ENCODE measurements around the gene HOXD3.

The HOXD3 gene

DNA sequence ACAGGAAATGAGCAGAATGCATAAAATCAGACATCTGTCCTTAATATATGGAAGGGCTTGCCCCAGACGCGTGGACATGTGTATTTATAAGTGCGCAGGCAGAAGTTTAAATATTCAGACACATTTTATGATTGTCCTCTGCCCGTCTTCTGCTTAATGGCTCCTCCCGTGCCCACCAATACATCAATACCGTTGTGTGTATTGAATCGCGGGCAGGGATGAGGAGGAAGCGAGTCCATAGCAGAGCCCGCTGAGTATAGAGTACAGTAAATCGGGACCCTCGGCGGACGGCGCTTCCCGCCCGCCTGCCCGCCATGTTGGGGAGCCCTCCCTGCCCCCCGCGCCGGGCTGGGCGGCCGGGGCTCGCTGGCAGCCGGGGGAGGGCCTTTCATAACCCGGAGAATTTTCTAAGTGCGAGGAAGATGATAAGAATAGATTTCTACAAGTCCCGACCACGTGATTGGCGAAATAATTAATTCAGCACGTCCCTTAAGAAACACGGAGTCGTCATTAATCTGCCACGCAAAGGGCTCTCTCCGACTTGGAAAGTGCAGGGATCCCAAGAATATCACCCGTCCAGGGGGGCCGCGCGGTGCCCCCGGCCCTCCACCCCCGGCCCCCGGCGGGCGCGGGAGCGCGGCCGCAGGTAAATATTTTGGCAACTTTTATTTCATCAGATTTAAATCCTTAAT, at the start of gene HOXD3:
Gene HOXD3 (plus strand): TSS at position 501 of the 692 bp plus-strand sequence. CDS start 11,808 bp downstream, outside the sequence.
- no peak within 1 kb of the TSS for H3K4me3 ChIP-seq (ENCODE audit: low read depth, low read length)
- TF ChIP-seq, protein P1, sequence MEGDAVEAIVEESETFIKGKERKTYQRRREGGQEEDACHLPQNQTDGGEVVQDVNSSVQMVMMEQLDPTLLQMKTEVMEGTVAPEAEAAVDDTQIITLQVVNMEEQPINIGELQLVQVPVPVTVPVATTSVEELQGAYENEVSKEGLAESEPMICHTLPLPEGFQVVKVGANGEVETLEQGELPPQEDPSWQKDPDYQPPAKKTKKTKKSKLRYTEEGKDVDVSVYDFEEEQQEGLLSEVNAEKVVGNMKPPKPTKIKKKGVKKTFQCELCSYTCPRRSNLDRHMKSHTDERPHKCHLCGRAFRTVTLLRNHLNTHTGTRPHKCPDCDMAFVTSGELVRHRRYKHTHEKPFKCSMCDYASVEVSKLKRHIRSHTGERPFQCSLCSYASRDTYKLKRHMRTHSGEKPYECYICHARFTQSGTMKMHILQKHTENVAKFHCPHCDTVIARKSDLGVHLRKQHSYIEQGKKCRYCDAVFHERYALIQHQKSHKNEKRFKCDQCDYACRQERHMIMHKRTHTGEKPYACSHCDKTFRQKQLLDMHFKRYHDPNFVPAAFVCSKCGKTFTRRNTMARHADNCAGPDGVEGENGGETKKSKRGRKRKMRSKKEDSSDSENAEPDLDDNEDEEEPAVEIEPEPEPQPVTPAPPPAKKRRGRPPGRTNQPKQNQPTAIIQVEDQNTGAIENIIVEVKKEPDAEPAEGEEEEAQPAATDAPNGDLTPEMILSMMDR (IDR thresholded peaks at IDR 0.05; ENCODE audit: borderline replicate concordance, insufficient read depth, low read depth, low read length), result no peak

DNA sequence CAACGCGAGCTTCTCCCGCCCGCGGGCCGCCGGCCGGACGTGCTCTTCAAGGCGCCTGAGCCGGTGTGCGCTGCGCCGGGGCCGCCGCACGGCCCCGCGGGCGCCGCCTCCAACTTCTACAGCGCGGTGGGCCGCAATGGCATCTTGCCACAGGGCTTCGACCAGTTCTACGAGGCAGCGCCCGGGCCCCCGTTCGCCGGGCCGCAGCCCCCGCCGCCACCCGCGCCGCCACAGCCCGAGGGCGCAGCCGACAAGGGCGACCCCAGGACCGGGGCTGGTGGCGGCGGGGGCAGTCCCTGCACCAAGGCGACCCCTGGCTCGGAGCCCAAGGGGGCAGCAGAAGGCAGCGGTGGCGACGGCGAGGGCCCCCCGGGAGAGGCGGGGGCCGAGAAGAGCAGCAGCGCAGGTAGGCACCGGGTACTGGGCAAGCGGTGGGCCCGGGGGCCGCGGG, 49.4 kb upstream of the HOXD3 start:
- H3K4me3 ChIP-seq (ENCODE audit: low read depth, low read length), result no peak overlapping the region
- TF ChIP-seq, protein P1 (IDR thresholded peaks at IDR 0.05; ENCODE audit: borderline replicate concordance, insufficient read depth, low read depth, low read length), result no peak

DNA sequence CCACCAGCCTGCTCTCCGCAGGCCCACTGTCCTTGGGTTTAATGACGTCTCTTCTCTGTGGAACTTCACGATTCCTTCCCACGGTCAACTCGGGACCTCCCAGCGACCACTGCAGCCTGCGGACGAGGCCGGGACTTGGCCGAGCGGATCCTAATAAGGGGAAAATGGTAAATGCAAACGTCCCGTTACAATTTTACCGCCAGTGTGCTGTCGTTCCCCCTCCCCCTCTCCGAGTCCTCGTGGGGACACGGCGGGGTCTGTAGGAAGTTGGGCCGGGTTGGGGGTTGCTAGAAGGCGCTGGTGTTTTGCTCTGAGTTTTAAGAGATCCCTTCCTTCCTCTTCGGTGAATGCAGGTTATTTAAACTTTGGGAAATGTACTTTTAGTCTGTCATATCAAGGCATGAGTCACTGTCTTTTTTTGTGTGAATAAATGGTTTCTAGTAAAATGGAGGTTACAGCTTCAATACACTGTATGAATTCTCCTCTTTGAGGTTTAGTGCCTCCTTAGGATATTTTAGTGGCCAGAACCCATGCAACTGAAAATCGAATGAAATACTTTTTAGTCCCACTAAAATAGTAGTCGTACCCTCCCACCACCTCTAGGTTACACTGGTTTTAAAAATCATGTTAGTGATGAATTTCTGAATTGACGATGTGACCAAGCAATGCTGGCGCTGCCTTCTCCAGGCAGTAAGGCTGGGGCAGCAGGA, 47.8 kb upstream of the HOXD3 start:
- TF ChIP-seq, protein P1 (IDR thresholded peaks at IDR 0.05; ENCODE audit: borderline replicate concordance, insufficient read depth, low read depth, low read length), result no peak
- no peak overlapping the region for H3K4me3 ChIP-seq (ENCODE audit: low read depth, low read length)

DNA sequence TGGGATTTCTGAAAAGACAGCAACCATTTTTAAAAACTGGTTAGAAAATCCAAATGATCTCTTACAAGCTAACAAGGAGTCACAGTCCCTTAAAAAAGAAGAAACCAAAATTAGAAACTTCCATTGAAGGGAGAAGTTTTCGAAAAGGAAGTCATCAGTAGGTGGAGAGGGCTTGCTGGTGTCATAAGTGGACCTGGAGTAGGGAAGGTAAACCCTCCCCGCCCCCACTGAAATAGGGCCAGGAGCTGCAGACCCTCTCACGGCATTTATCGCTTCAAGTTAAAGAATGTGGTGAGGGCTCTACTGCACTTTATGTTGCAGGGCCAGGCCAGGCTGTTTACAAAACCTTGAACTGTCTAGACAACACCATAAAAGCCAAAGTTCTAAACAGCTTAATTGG, 47.2 kb upstream of the HOXD3 start:
- no peak overlapping the region for H3K4me3 ChIP-seq (ENCODE audit: low read depth, low read length)
- TF ChIP-seq, protein P1 (IDR thresholded peaks at IDR 0.05; ENCODE audit: borderline replicate concordance, insufficient read depth, low read depth, low read length), result no peak

DNA sequence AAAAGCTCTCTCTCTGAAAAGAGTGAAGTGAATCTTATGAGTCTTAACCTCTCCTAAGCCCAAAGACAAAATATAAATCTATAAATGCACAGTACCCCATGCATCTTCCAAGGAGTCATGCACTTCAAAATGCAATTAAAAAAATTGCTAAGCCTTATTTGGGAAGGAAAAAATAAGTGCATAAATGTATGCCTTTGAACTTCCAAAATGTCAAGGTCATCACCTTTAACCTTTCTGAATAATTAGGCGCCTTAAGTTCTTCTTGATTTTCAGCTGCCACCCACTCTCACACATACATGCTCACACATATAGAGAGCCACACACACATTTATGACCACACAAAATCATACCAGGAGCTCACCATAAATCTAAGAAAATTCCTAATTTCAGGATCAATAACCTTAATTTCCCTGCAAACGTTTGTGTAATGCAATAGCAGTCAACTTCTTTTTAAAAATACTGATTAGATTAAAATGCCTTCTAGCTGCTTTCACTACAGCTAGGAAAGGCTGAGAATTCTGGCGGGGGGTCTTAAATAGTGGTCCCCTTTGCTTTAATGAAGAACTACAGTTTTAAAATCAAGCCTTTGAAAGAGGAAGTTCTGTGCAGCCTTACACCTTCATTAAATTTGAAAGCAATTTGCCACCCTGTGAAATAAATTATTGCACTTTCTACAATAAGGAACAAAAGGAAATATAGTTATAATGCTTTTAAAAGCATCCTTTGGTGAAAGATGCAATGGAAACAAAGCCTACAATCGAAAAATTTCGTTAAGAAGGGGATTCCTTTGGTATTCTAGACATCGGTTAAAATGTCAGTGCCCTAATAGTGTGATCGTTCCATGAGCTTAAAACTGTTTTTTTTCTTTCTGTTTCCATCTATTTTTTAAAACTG, 46.4 kb upstream of the HOXD3 start:
- TF ChIP-seq, protein P1 (IDR thresholded peaks at IDR 0.05; ENCODE audit: borderline replicate concordance, insufficient read depth, low read depth, low read length), result no peak
- H3K4me3 ChIP-seq (ENCODE audit: low read depth, low read length), result no peak overlapping the region

DNA sequence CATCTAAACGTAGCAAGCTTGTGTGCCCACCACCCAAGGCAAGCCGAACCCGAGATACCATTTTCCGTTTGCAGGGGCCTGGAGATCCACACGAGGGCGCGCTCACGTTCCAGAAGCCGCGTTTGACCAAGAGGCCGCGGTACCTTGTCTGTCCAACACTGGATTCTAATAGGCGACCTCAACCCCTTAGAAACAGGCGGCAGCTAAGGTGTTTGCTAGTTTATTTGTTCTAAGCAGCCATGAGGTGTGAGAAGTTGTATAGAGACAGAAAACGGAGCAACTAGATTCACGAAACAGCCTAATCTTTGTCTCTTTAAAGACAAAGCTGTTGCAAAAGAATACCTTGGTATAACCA, 45.8 kb upstream of the HOXD3 start:
- no peak overlapping the region for H3K4me3 ChIP-seq (ENCODE audit: low read depth, low read length)
- TF ChIP-seq, protein P1 (IDR thresholded peaks at IDR 0.05; ENCODE audit: borderline replicate concordance, insufficient read depth, low read depth, low read length), result peak; percentile 85
